Endothelial cell of umbilical vein (primary cell): ENCODE measurements around the gene TEX13A. TPM values are rescaled to one million over a fixed set of nuclear protein-coding genes. Genes with fewer than 3 reads are reported as not detected.

Experiments
- BruUV-seq: library from RNA; stranded (reverse); fragments of 400-500 nt; replicated peaks from 2 replicates; lab custom pipeline; 2021; lab: Mats Ljungman, UMichigan
- CTCF ChIA-PET: fragments of 300-600, 350-600 bp; sonication (Branson Sonifier 250); formaldehyde crosslinking; loops from one replicate; lab custom pipeline; 2021; ENCODE audit warnings: antibody characterized with exemption, inconsistent platforms; lab: Charles Lee
- POLR2A ChIA-PET: fragments of 300-600, 350-600 bp; sonication (Branson Sonifier 250); formaldehyde crosslinking; loops from one replicate; lab custom pipeline; 2021; ENCODE audit warnings: antibody characterized with exemption, inconsistent platforms; lab: Charles Lee
- DNase-seq: peaks from one replicate; pipeline ENCODE4 v3.0.0-alpha.2; 2011; ENCODE audit warnings: low read depth, low spot score
- FAIRE-seq: peaks from 2 replicates; lab custom pipeline; 2011; peaks lifted over from hg19 to GRCh38; lab: Jason Lieb, UNC
- H2AFZ ChIP-seq: 2 replicates; pipeline ENCODE4 v1.6.0; 2012; ENCODE audit warnings: low read depth, low read length, control low read depth, inconsistent platforms
- H3K27ac ChIP-seq: 2 replicates; pipeline ENCODE4 v1.5.1; 2011; ENCODE audit warnings: low read depth, mild to moderate bottlenecking, control low read depth, low read length, moderate library complexity; ENCODE audit not compliant: insufficient read depth
- H3K27me3 ChIP-seq, 2 experiments: 2 replicates each; pipeline versions ENCODE4 v1.6.0 to v1.6.1; 2011; ENCODE audit warnings: low read length in 2 of 2, mixed read lengths in 1 of 2; ENCODE audit not compliant: control insufficient read depth in 2 of 2, insufficient read depth in 2 of 2
- H3K36me3 ChIP-seq, 2 experiments: 2 replicates in 1 of 2; 3 replicates in 1 of 2; pipeline ENCODE4 v1.5.1; 2011; ENCODE audit warnings: low read length in 2 of 2, mild to moderate bottlenecking in 1 of 2, moderate library complexity in 1 of 2; ENCODE audit not compliant: control insufficient read depth in 2 of 2, insufficient read depth in 2 of 2; ENCODE audit errors: extremely low read depth in 1 of 2
- H3K4me1 ChIP-seq: 3 replicates; pipeline ENCODE4 v1.5.1; 2011; ENCODE audit warnings: mild to moderate bottlenecking, low read length; ENCODE audit not compliant: control insufficient read depth, insufficient read depth; ENCODE audit errors: extremely low read depth
- H3K4me2 ChIP-seq: 2 replicates; pipeline ENCODE4 v1.6.1; 2011; ENCODE audit warnings: low read length, control low read depth, mixed read lengths; ENCODE audit not compliant: insufficient read depth
- H3K4me3 ChIP-seq, 3 experiments: fragments of 200-600 bp in 1 of 3; sonication (generic), shearing (Covaris generic) in 1 of 3; replicated peaks in 1 of 3; 2 replicates each; pipeline ENCODE4 v1.5.1; 2011 to 2016; ENCODE audit warnings: control low read depth in 3 of 3, low read length in 3 of 3, mild to moderate bottlenecking in 2 of 3, inconsistent platforms in 1 of 3, low read depth in 1 of 3, moderate library complexity in 1 of 3; ENCODE audit not compliant: insufficient read depth in 1 of 3
- H3K79me2 ChIP-seq: 2 replicates; pipeline ENCODE4 v1.6.0; 2012; ENCODE audit warnings: low read length, inconsistent platforms; ENCODE audit not compliant: control insufficient read depth, insufficient read depth
- H3K9ac ChIP-seq: replicated peaks from 2 replicates; pipeline ENCODE3; 2011; ENCODE audit warnings: low read length, control low read depth; ENCODE audit not compliant: insufficient read depth; ENCODE audit errors: extremely low read depth
- H3K9me1 ChIP-seq: replicated peaks from 3 replicates; pipeline ENCODE4 v1.6.0; 2011; ENCODE audit warnings: mild to moderate bottlenecking, low read length; ENCODE audit not compliant: control insufficient read depth, insufficient read depth; ENCODE audit errors: extremely low read depth
- H3K9me3 ChIP-seq: replicated peaks from 2 replicates; pipeline ENCODE4 v1.5.1; 2012; ENCODE audit warnings: low read length, inconsistent platforms; ENCODE audit not compliant: control insufficient read depth, insufficient read depth
- H4K20me1 ChIP-seq: replicated peaks from 2 replicates; pipeline ENCODE3; 2011; ENCODE audit warnings: mild to moderate bottlenecking, low read length; ENCODE audit not compliant: control insufficient read depth, insufficient read depth; ENCODE audit errors: extremely low read depth
- EZH2 ChIP-seq: IDR thresholded peaks from 2 replicates; pipeline ENCODE4 v1.6.1; 2012; ENCODE audit warnings: borderline replicate concordance, low read depth, mild to moderate bottlenecking, moderate library complexity, low read length, inconsistent platforms; ENCODE audit not compliant: severe bottlenecking
- FOS ChIP-seq: IDR thresholded peaks from 2 replicates; pipeline ENCODE4 v1.6.1; 2011; ENCODE audit warnings: mild to moderate bottlenecking, low read length, moderate library complexity, borderline replicate concordance; ENCODE audit not compliant: insufficient read depth
- GATA2 ChIP-seq: IDR thresholded peaks from 2 replicates; pipeline ENCODE4 v1.7.0; 2011; ENCODE audit warnings: low read depth, mild to moderate bottlenecking, moderate library complexity, mixed read lengths, low read length; ENCODE audit not compliant: insufficient read length, insufficient read depth
- JUN ChIP-seq: IDR thresholded peaks from 2 replicates; pipeline ENCODE4 v1.6.1; 2011; ENCODE audit warnings: borderline replicate concordance, low read depth; ENCODE audit not compliant: insufficient read length, insufficient read depth
- MAX ChIP-seq: IDR thresholded peaks from 2 replicates; pipeline ENCODE4 v1.6.1; 2011; ENCODE audit not compliant: insufficient read depth, insufficient read length
- MYC ChIP-seq: IDR thresholded peaks from one replicate; pipeline ENCODE4 v1.6.1; 2011; ENCODE audit warnings: mild to moderate bottlenecking, low read depth, low read length
- POLR2A ChIP-seq: IDR thresholded peaks from 2 replicates; pipeline ENCODE4 v1.6.1; 2012; ENCODE audit warnings: low read depth, mild to moderate bottlenecking, control low read depth, low read length
- POLR2AphosphoS5 ChIP-seq: IDR thresholded peaks from 2 replicates; pipeline ENCODE4 v1.6.1; 2012; ENCODE audit warnings: low read depth, mild to moderate bottlenecking, control low read depth, low read length, moderate library complexity; ENCODE audit not compliant: insufficient read depth
- dilution Hi-C: fragments of 300-500 bp; cut with MboI; formaldehyde crosslinking; loops from one replicate; pipeline ENCODE4 v1.15.0; 2019; ENCODE audit warnings: low sequenced_read_pairs; ENCODE audit not compliant: extremely low pct_ligation_motif_present
- intact Hi-C: fragments of 100-400 bp; cut with micrococcal nuclease; formaldehyde crosslinking; loops from one replicate; pipeline ENCODE4 v1.10.0; 2022
- polyA plus RNA-seq, 4 experiments: library from polyadenylated mRNA; depleted of rRNA in 3 of 4; stranded (reverse) in 3 of 4; unstranded in 1 of 4; fragments of >200 nt; gene quantifications; 2 replicates each; pipeline versions ENCODE4 v1.2.1 to v1.2.3, GENCODE V29; 2011 to 2012; ENCODE audit warnings: missing spikeins in 1 of 4
- total RNA-seq: library from RNA; stranded (reverse); gene quantifications from 2 replicates; pipeline ENCODE4 v1.2.3, GENCODE V29; 2021
- TF ChIP-seq, protein P1 (sequence below), 2 donors: IDR thresholded peaks; 1 replicate in 1 of 2; 2 replicates in 1 of 2; pipeline ENCODE4 v1.5.1; 2011; ENCODE audit warnings: low read length in 2 of 2, mild to moderate bottlenecking in 2 of 2, moderate library complexity in 2 of 2, control low read depth in 1 of 2, inconsistent platforms in 1 of 2, low read depth in 1 of 2; ENCODE audit not compliant: insufficient read depth in 1 of 2; ENCODE audit errors: extremely low read depth in 1 of 2

The TEX13A gene
- total and polyA plus RNA-seq, 2 donors (not counting 3 experiments of a cell fraction or from before 2014, with no cell fraction given), result not detected

DNA sequence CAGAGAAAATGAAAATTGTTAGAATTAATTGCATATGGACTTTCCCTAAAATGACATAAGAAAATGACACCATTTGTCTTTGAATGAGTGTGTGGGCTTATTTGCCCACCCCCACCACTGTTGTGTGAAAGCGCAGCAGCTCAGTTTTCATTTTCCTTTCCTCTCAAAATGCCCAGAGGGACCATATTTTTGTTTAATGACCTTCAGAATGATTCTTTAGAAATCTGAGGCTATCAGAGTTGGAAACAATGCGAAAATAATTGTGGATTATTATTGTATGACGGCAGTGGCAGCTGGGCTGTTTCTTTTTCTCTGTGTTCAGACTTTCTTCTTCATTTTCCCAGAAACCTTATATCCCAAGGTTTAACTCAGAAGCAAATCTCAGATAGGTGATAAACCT is 44.6 kb upstream of the TEX13A start:
- BruUV-seq, result no TSS peak
- Histone ChIP-seq H3K27me3 (no peaks in the 10 kb centered on the region), H3K36me3 (no peaks in the 10 kb centered on the region), H3K9ac (no peak overlapping the region), H3K9me3 (no peaks in the 10 kb centered on the region), H3K4me3 (no peak overlapping the region), H3K79me2 (no peaks in the 10 kb centered on the region), H3K4me1 (no peaks in the 10 kb centered on the region), H3K27ac (no peak overlapping the region), H3K4me2 (no peak overlapping the region), H2AFZ (no peak overlapping the region), H4K20me1 (no peaks in the 10 kb centered on the region), H3K9me1 (no peaks in the 10 kb centered on the region)
- TF ChIP-seq JUN (no peak), GATA2 (no peak), MYC (no peak)
- intact Hi-C loops (no loop called here), dilution Hi-C loops (no loop called here)
- no peak for DNase-seq
- CTCF ChIA-PET, result no interaction called here
- POLR2A ChIA-PET, result no interaction called here
- no peak for FAIRE-seq

DNA sequence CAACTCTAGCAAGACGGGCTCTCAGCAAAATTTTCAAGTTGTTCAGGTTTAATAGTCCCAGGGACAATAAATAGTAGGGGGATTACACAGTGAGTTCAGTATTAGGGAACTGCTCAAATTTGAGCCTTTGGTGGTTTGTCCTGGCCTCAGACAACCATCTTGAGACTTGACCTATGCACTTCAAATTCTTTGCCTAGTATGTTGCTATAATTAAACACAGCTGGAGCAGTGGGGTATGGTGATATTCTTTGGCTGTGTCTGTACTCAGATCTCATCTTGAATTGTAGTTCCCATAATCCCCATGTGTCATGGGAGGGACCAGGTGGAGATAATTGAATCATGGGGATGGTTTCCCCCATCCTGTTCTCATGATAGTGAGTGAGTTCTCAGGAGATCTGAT is 43.3 kb upstream of the TEX13A start:
- intact Hi-C loops, result no loop called here
- H3K36me3 ChIP-seq, result no peaks in the 10 kb centered on the region
- no peak overlapping the region for H3K27ac ChIP-seq
- ChIA-PET POLR2A (no interaction called here), CTCF (no interaction called here)
- no peak for DNase-seq
- no peak overlapping the region for H3K9ac ChIP-seq
- H3K9me3 ChIP-seq, result no peaks in the 10 kb centered on the region
- dilution Hi-C loops, result no loop called here
- no peak for FAIRE-seq
- no peak overlapping the region for H3K4me3 ChIP-seq
- H3K9me1 ChIP-seq, result no peaks in the 10 kb centered on the region
- no peak overlapping the region for H3K4me2 ChIP-seq
- BruUV-seq, result no TSS peak
- H2AFZ ChIP-seq, result no peak overlapping the region
- no peaks in the 10 kb centered on the region for H3K4me1 ChIP-seq
- no peaks in the 10 kb centered on the region for H4K20me1 ChIP-seq
- H3K27me3 ChIP-seq, result no peaks in the 10 kb centered on the region
- TF ChIP-seq, protein P1, sequence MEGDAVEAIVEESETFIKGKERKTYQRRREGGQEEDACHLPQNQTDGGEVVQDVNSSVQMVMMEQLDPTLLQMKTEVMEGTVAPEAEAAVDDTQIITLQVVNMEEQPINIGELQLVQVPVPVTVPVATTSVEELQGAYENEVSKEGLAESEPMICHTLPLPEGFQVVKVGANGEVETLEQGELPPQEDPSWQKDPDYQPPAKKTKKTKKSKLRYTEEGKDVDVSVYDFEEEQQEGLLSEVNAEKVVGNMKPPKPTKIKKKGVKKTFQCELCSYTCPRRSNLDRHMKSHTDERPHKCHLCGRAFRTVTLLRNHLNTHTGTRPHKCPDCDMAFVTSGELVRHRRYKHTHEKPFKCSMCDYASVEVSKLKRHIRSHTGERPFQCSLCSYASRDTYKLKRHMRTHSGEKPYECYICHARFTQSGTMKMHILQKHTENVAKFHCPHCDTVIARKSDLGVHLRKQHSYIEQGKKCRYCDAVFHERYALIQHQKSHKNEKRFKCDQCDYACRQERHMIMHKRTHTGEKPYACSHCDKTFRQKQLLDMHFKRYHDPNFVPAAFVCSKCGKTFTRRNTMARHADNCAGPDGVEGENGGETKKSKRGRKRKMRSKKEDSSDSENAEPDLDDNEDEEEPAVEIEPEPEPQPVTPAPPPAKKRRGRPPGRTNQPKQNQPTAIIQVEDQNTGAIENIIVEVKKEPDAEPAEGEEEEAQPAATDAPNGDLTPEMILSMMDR (IDR thresholded peaks at IDR 0.05; ENCODE audit: extremely low read depth in 1 of 2, insufficient read depth in 1 of 2, low read depth in 1 of 2, low read length in 2 of 2), result no peak
- no peak for TF ChIP-seq FOS
- no peak for TF ChIP-seq MAX
- TF ChIP-seq JUN, result no peak
- TF ChIP-seq MYC, result no peak
- TF ChIP-seq EZH2, result no peak
- TF ChIP-seq POLR2A, result no peak
- no peak for TF ChIP-seq POLR2AphosphoS5
- TF ChIP-seq GATA2, result no peak
- H3K79me2 ChIP-seq, result no peaks in the 10 kb centered on the region
